Glomerular visceral epithelial cell (primary cell): ENCODE data around the gene WNT8A.
A peak's percentile ranks its signal among the peaks of the same experiment; 100 is the strongest.
"Not testable (repeated sequence)": the region's sequence is repeated elsewhere in the genome, so short reads cannot be mapped to it uniquely, and the experiment has no call there.

Experiments used
- DNase-seq: peaks from one replicate; pipeline ENCODE4 v3.0.0-alpha.2; 2016; ENCODE audit errors: extremely low spot score

WNT8A gene

GRCh38 chr5:138083702-138084101 is at the start of gene WNT8A:
WNT8A (plus strand) TSS chr5:138084033; CDS start chr5:138084128, 95 bp downstream.
- no peak for DNase-seq

GRCh38 chr5:138035605-138036537 is 48.0 kb upstream of the WNT8A start:
- DNase-seq = peak; percentile 85

GRCh38 chr5:138037271-138037670 is 46.6 kb upstream of the WNT8A start:
- no peak for DNase-seq

GRCh38 chr5:138037907-138038633 is 45.8 kb upstream of the WNT8A start:
- no peak for DNase-seq

GRCh38 chr5:138038826-138039225 is 45.0 kb upstream of the WNT8A start:
- no peak for DNase-seq

- not testable (repeated sequence) for DNase-seq
Measured at GRCh38 chr5:138045283-138045682, 38.5 kb upstream of the WNT8A start.

- DNase-seq = no peak
Measured at GRCh38 chr5:138051441-138052296, 32.2 kb upstream of the WNT8A start.

- not testable (repeated sequence) for DNase-seq
Measured at GRCh38 chr5:138052718-138053117, 31.1 kb upstream of the WNT8A start.

- no peak for DNase-seq
Measured at GRCh38 chr5:138053554-138053953, 30.3 kb upstream of the WNT8A start.

- no peak for DNase-seq
Measured at GRCh38 chr5:138054206-138054605, 29.6 kb upstream of the WNT8A start.

GRCh38 chr5:138054847-138055558 is 28.8 kb upstream of the WNT8A start:
- DNase-seq = no peak

GRCh38 chr5:138064526-138064925 is 19.3 kb upstream of the WNT8A start:
- no peak for DNase-seq

- DNase-seq = no peak
Measured at GRCh38 chr5:138065102-138065501, 18.7 kb upstream of the WNT8A start.

GRCh38 chr5:138067945-138068344 is 15.9 kb upstream of the WNT8A start:
- DNase-seq = no peak

- peak; percentile 80 for DNase-seq
Measured at GRCh38 chr5:138068742-138069600, 14.9 kb upstream of the WNT8A start.

GRCh38 chr5:138070026-138070425 is 13.8 kb upstream of the WNT8A start:
- DNase-seq = not testable (repeated sequence)

- peak; percentile 68 for DNase-seq
Measured at GRCh38 chr5:138077064-138077696, 6.7 kb upstream of the WNT8A start.

GRCh38 chr5:138078006-138078643 is 5.7 kb upstream of the WNT8A start:
- DNase-seq = no peak

- DNase-seq = no peak
Measured at GRCh38 chr5:138082033-138082432, 1.8 kb upstream of the WNT8A start.
